ENCODE results near the gene GPR158. TPM values are rescaled to one million over a fixed set of nuclear protein-coding genes. Genes with fewer than 3 reads are reported as not detected.

Gene GPR158
- total RNA-seq, 1 experiment from 2014 or later, result 2.9 TPM

GRCh38 chr10:25457552-25457951 lies 282.8 kb downstream of the GPR158 start:
- Histone ChIP-seq H3K9me2 (ENCODE audit: insufficient read depth) (no peaks in the 10 kb centered on the region), H3K4me2 (ENCODE audit: low read length) (no peak overlapping the region), H3K4me1 (ENCODE audit: control insufficient read depth in 1 of 2, insufficient read depth in 2 of 2, low read length in 2 of 2) (no peaks in the 10 kb centered on the region), H3K36me3 (ENCODE audit: control insufficient read depth in 1 of 2, insufficient read depth in 2 of 2, low read length in 2 of 2) (no peaks in the 10 kb centered on the region), H3K27me3 (ENCODE audit: insufficient read depth, low read length) (no peaks in the 10 kb centered on the region), H3K79me2 (ENCODE audit: insufficient read depth, low read length) (no peaks in the 10 kb centered on the region), H2AFZ (ENCODE audit: low read depth, low read length, poor library complexity, severe bottlenecking) (no peak overlapping the region), H3K27ac (ENCODE audit: low read depth, low read length) (no peak overlapping the region), H3K4me3 (replicated peaks in 1 of 2; ENCODE audit: low read depth in 1 of 2, low read length in 2 of 2) (no peak overlapping the region), H3K9me3 (ENCODE audit: control insufficient read depth in 1 of 2, insufficient read depth in 1 of 2, low read depth in 1 of 2, low read length in 2 of 2) (no peaks in the 10 kb centered on the region), H4K20me1 (ENCODE audit: insufficient read depth) (no peaks in the 10 kb centered on the region), H3K9ac (ENCODE audit: low read length) (no peak overlapping the region)
- CTCF ChIA-PET, result no interaction called here
- ATAC-seq (no peak), DNase-seq (ENCODE audit: low read depth, low spot score) (no peak)
- no TSS peak for BruUV-seq (replicated peaks)
- TF ChIP-seq EZH2 (IDR thresholded peaks at IDR 0.05) (no peak), EGR1 (IDR thresholded peaks at IDR 0.05; ENCODE audit: low read depth) (no peak)
- POLR2A ChIA-PET, result no interaction called here
- RAD21 ChIA-PET (ENCODE audit: low non-redundant PET in 1 of 2, low total read pairs in 2 of 2, uncharacterized antibody in 2 of 2, unreplicated experiment in 2 of 2), result no interaction called here
- intact Hi-C loops (cut with micrococcal nuclease), result no loop called here

- TF ChIP-seq CBX3 (IDR thresholded peaks at IDR 0.05; ENCODE audit: low read depth) (no peak), SRF (IDR thresholded peaks at IDR 0.05; ENCODE audit: low read depth) (no peak), SIN3A (IDR thresholded peaks at IDR 0.05; ENCODE audit: low read depth) (no peak), YY1 (IDR thresholded peaks at IDR 0.05; ENCODE audit: extremely low read depth, insufficient replicate concordance, low read depth, low read length) (no peak), ZFX (IDR thresholded peaks at IDR 0.05) (no peak), ZBTB33 (IDR thresholded peaks at IDR 0.05; ENCODE audit: extremely low read depth, insufficient replicate concordance, low read length) (no peak), ELF1 (IDR thresholded peaks at IDR 0.05; ENCODE audit: borderline replicate concordance, low read depth) (peak; percentile 55), ATF3 (IDR thresholded peaks at IDR 0.05) (no peak), FOSL1 (IDR thresholded peaks at IDR 0.05; ENCODE audit: low read depth) (no peak), POLR2AphosphoS5 (IDR thresholded peaks at IDR 0.05; ENCODE audit: low read depth, low read length) (0 out of 2 replicates have a peak, but pooled peaks have one; percentile 27), ZNF274 (IDR thresholded peaks at IDR 0.05; ENCODE audit: low read depth, low read length) (no peak), MAX (IDR thresholded peaks at IDR 0.05) (no peak), SP1 (IDR thresholded peaks at IDR 0.05; ENCODE audit: low read depth) (no peak), CEBPB (IDR thresholded peaks at IDR 0.05; ENCODE audit: low read depth) (no peak)
- peak overlapping the region; percentile 70 for H3K4me2 ChIP-seq (ENCODE audit: low read length)
- peaks cover 0 to 2% of the 10 kb centered on the region in 2 experiments; a peak in 1 of 4 replicates for H3K36me3 ChIP-seq (ENCODE audit: control insufficient read depth in 1 of 2, insufficient read depth in 2 of 2, low read length in 2 of 2)
- peaks cover 0 to 3% of the 10 kb centered on the region in 2 experiments; a peak in 1 of 4 replicates for H3K4me1 ChIP-seq (ENCODE audit: control insufficient read depth in 1 of 2, insufficient read depth in 2 of 2, low read length in 2 of 2)
- ChIA-PET POLR2A (no interaction called here), RAD21 (ENCODE audit: low non-redundant PET in 1 of 2, low total read pairs in 2 of 2, uncharacterized antibody in 2 of 2, unreplicated experiment in 2 of 2) (no interaction called here), CTCF (no interaction called here)
- H3K9me2 ChIP-seq (ENCODE audit: insufficient read depth), result no peaks in the 10 kb centered on the region
- H2AFZ ChIP-seq (ENCODE audit: low read depth, low read length, poor library complexity, severe bottlenecking), result peak overlapping the region; percentile 18
- no peaks in the 10 kb centered on the region for H3K27me3 ChIP-seq (ENCODE audit: insufficient read depth, low read length)
- peak overlapping the region; percentile 53 to 61 for H3K4me3 ChIP-seq (replicated peaks in 1 of 2; ENCODE audit: low read depth in 1 of 2, low read length in 2 of 2)
- DNase-seq (ENCODE audit: low read depth, low spot score), result peak; percentile 31
- BruUV-seq (replicated peaks), result no TSS peak
- no peaks in the 10 kb centered on the region for H4K20me1 ChIP-seq (ENCODE audit: insufficient read depth)
- no peaks in the 10 kb centered on the region for H3K9me3 ChIP-seq (ENCODE audit: control insufficient read depth in 1 of 2, insufficient read depth in 1 of 2, low read depth in 1 of 2, low read length in 2 of 2)
- peak; percentile 82 for ATAC-seq
- H3K27ac ChIP-seq (ENCODE audit: low read depth, low read length), result peak overlapping the region; percentile 15; the same call in 1 of the 2 replicates
- intact Hi-C loops (cut with micrococcal nuclease), result no loop called here
- no peaks in the 10 kb centered on the region for H3K79me2 ChIP-seq (ENCODE audit: insufficient read depth, low read length)
- peak overlapping the region; percentile 65 for H3K9ac ChIP-seq (ENCODE audit: low read length)
Measured at GRCh38 chr10:25465582-25466372, 291.0 kb downstream of the GPR158 start.
